ENCODE results near the gene ACSF2. TPM values are rescaled to one million over a fixed set of nuclear protein-coding genes. Genes with fewer than 3 reads are reported as not detected.

ACSF2 gene
- total and polyA plus RNA-seq, 2 of the 13 experiments (the other 11 are each of a cell fraction or from before 2014, with no cell fraction given) = 87.3 to 109 TPM

DNA sequence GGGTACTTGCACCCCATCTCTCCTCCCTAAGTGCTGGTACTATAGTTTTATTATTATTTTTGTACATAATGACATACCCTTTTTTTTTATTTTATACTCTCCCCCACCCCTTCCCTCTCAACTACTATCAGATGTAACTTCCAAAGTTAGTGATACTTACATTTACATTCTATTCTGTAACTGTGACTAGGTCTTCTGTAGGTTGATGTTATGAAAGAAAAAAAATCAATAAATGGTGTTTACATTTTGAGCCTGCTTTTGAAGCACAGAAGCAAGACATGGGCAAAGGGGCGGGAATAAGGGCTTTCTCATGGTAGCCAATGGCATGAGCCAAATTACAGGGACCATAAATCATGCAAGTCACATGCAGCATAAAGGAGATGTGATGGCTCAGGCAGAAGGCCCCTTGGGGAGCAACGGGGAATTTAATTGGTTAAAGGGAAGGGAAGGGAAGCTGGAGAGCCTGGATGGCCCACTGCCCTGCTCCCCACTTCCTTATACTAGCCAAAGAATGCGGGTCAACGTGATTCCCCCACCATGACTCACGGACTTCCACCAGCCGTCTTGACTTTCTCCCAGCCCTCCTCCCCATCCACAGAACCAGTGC lies 2.4 kb upstream of the ACSF2 start (continued):
- TF ChIP-seq POLR2G (IDR thresholded peaks at IDR 0.05; ENCODE audit: low read depth, low read length) (no peak), NFE2 (CRISPR knock-in tag; IDR thresholded peaks at IDR 0.05) (no peak), ZNF124 (CRISPR knock-in tag; IDR thresholded peaks at IDR 0.05) (no peak), ZNF788 (CRISPR knock-in tag; IDR thresholded peaks at IDR 0.05; ENCODE audit: borderline replicate concordance) (no peak), ZFX (CRISPR knock-in tag; IDR thresholded peaks at IDR 0.05; ENCODE audit: low read depth) (peak; percentile 49; the same call in 1 of the 2 replicates), CBX2 (IDR thresholded peaks at IDR 0.05; ENCODE audit: low read depth, low read length) (no peak), CBX2 (CRISPR knock-in tag; IDR thresholded peaks at IDR 0.05; ENCODE audit: low read depth) (no peak), ZNF274 (CRISPR knock-in tag; IDR thresholded peaks at IDR 0.05) (no peak), ZNF331 (CRISPR knock-in tag; IDR thresholded peaks at IDR 0.05) (peak; percentile 78), ZMYM4 (CRISPR knock-in tag; IDR thresholded peaks at IDR 0.05) (peak; percentile 73), SRSF4 (IDR thresholded peaks at IDR 0.05; ENCODE audit: low read depth, low read length, poor library complexity, severe bottlenecking) (no peak), ZFP36 (IDR thresholded peaks at IDR 0.05; ENCODE audit: borderline replicate concordance, low read depth, low read length, partially characterized antibody) (no peak), EZH2 (conservative IDR thresholded peaks at IDR 0.05; ENCODE audit: low read depth, low read length) (no peak), ZSCAN21 (CRISPR knock-in tag; IDR thresholded peaks at IDR 0.05; ENCODE audit: borderline replicate concordance) (no peak), GZF1 (CRISPR knock-in tag; IDR thresholded peaks at IDR 0.05) (no peak), HOXA5 (CRISPR knock-in tag; IDR thresholded peaks at IDR 0.05) (peak; percentile 99), SRSF1 (optimal IDR thresholded peaks at IDR 0.05; ENCODE audit: low read depth, low read length) (no peak), KAT2B (IDR thresholded peaks at IDR 0.05; ENCODE audit: borderline replicate concordance, low read depth, low read length) (peak; percentile 79), MZF1 (CRISPR knock-in tag; IDR thresholded peaks at IDR 0.05; ENCODE audit: borderline replicate concordance) (no peak)
- TF ChIP-seq, protein P1, sequence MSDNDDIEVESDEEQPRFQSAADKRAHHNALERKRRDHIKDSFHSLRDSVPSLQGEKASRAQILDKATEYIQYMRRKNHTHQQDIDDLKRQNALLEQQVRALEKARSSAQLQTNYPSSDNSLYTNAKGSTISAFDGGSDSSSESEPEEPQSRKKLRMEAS (IDR thresholded peaks at IDR 0.05) = peak; percentile 78
- TF ChIP-seq, protein P2, sequence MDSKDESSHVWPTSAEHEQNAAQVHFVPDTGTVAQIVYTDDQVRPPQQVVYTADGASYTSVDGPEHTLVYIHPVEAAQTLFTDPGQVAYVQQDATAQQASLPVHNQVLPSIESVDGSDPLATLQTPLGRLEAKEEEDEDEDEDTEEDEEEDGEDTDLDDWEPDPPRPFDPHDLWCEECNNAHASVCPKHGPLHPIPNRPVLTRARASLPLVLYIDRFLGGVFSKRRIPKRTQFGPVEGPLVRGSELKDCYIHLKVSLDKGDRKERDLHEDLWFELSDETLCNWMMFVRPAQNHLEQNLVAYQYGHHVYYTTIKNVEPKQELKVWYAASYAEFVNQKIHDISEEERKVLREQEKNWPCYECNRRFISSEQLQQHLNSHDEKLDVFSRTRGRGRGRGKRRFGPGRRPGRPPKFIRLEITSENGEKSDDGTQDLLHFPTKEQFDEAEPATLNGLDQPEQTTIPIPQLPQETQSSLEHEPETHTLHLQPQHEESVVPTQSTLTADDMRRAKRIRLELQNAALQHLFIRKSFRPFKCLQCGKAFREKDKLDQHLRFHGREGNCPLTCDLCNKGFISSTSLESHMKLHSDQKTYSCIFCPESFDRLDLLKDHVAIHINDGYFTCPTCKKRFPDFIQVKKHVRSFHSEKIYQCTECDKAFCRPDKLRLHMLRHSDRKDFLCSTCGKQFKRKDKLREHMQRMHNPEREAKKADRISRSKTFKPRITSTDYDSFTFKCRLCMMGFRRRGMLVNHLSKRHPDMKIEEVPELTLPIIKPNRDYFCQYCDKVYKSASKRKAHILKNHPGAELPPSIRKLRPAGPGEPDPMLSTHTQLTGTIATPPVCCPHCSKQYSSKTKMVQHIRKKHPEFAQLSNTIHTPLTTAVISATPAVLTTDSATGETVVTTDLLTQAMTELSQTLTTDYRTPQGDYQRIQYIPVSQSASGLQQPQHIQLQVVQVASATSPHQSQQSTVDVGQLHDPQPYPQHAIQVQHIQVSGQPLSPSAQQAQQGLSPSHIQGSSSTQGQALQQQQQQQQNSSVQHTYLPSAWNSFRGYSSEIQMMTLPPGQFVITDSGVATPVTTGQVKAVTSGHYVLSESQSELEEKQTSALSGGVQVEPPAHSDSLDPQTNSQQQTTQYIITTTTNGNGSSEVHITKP (CRISPR knock-in tag; IDR thresholded peaks at IDR 0.05; ENCODE audit: low read depth) = 0 out of 2 replicates have a peak, but pooled peaks have one; percentile 23
- TF ChIP-seq, protein P3, sequence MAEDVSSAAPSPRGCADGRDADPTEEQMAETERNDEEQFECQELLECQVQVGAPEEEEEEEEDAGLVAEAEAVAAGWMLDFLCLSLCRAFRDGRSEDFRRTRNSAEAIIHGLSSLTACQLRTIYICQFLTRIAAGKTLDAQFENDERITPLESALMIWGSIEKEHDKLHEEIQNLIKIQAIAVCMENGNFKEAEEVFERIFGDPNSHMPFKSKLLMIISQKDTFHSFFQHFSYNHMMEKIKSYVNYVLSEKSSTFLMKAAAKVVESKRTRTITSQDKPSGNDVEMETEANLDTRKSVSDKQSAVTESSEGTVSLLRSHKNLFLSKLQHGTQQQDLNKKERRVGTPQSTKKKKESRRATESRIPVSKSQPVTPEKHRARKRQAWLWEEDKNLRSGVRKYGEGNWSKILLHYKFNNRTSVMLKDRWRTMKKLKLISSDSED (CRISPR knock-in tag; IDR thresholded peaks at IDR 0.05) = no peak
- TF ChIP-seq, protein P4, sequence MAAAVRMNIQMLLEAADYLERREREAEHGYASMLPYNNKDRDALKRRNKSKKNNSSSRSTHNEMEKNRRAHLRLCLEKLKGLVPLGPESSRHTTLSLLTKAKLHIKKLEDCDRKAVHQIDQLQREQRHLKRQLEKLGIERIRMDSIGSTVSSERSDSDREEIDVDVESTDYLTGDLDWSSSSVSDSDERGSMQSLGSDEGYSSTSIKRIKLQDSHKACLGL (CRISPR knock-in tag; IDR thresholded peaks at IDR 0.05) = no peak
- TF ChIP-seq, protein P5, sequence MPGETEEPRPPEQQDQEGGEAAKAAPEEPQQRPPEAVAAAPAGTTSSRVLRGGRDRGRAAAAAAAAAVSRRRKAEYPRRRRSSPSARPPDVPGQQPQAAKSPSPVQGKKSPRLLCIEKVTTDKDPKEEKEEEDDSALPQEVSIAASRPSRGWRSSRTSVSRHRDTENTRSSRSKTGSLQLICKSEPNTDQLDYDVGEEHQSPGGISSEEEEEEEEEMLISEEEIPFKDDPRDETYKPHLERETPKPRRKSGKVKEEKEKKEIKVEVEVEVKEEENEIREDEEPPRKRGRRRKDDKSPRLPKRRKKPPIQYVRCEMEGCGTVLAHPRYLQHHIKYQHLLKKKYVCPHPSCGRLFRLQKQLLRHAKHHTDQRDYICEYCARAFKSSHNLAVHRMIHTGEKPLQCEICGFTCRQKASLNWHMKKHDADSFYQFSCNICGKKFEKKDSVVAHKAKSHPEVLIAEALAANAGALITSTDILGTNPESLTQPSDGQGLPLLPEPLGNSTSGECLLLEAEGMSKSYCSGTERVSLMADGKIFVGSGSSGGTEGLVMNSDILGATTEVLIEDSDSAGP (CRISPR knock-in tag; IDR thresholded peaks at IDR 0.05; ENCODE audit: borderline replicate concordance) = 0 out of 2 replicates have a peak, but pooled peaks have one; percentile 25

All from HepG2 (cell line).